Measurements from ENCODE around the gene MAPKAP1. TPM values are rescaled to one million over a fixed set of nuclear protein-coding genes. Genes with fewer than 3 reads are reported as not detected.

MAPKAP1 gene
- total and polyA plus RNA-seq, 8 donors = 32.7 to 212 (median 78.2) TPM

DNA sequence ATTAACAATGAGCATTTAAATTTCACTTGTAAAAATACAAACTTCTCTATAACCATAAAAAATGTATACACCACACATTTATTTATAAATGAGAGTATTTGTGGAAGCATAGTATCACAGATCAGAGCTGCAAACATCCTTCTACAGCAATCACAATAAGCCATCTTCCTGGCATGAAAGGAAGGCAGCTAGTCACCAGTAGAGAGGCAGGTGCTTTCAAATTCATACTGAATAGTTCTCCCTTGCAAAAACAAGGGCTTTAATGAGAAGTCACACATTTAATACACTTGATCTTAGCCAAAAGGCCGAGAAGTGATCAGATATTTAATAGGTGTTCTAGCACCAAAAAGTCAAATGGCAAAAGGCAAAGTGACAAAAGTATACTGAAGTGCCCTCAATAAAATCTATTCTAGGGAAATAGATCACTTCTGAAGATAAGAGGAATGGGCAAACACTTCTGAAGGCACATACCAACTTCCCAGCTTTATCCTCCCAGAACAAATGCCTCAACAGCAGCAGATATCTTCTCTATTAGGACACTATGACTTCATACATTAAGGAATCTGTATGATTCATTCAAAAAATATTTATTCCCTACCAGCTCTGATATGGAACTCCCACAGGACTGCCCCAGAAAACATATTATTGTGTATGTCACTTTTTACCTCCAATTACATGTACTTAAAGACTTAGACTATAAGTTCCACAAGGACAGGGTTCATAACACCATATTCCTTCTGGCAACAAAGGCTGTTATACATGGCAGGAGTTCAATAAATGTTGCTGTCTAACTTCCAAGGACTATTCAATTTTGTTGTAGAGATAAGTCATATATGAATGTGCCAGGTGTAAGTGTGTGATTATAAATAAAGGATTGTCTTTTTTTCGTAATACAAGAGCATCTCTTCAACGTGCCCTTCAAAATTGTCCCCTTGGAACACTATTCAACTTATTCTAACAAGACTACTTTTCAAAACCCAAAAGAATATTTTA is 31.7 kb downstream of the MAPKAP1 start:
- WGBS, 5 donors = 79 to 87% (median 86%) methylated on average over 3 of the region's 3 CpGs
- DNase-seq = peak in 1 of 2 donors; percentile 16
- H3K27me3 ChIP-seq = no peaks in the 10 kb centered on the region
- H3K4me1 ChIP-seq = peaks cover 0 to 13% (median 7%) of the 10 kb centered on the region in 4 donors
- peaks cover 0 to 6% (median 3%) of the 10 kb centered on the region in 4 donors for H3K36me3 ChIP-seq
- H3K4me3 ChIP-seq = no peak overlapping the region
- peak overlapping the region in 1 of 5 donors; percentile 15 for H3K27ac ChIP-seq
- TF ChIP-seq POLR2AphosphoS5 (IDR thresholded peaks at IDR 0.05) (no peak), EP300 (IDR thresholded peaks at IDR 0.05) (no peak), POLR2A (IDR thresholded peaks at IDR 0.05) (no peak)
- TF ChIP-seq, protein P1, sequence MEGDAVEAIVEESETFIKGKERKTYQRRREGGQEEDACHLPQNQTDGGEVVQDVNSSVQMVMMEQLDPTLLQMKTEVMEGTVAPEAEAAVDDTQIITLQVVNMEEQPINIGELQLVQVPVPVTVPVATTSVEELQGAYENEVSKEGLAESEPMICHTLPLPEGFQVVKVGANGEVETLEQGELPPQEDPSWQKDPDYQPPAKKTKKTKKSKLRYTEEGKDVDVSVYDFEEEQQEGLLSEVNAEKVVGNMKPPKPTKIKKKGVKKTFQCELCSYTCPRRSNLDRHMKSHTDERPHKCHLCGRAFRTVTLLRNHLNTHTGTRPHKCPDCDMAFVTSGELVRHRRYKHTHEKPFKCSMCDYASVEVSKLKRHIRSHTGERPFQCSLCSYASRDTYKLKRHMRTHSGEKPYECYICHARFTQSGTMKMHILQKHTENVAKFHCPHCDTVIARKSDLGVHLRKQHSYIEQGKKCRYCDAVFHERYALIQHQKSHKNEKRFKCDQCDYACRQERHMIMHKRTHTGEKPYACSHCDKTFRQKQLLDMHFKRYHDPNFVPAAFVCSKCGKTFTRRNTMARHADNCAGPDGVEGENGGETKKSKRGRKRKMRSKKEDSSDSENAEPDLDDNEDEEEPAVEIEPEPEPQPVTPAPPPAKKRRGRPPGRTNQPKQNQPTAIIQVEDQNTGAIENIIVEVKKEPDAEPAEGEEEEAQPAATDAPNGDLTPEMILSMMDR (IDR thresholded peaks at IDR 0.05) = no peak
- intact Hi-C loops (cut with DNase I; ENCODE audit: low total_unique reads) = no loop called here
- no peaks in the 10 kb centered on the region for H3K9me3 ChIP-seq

DNA sequence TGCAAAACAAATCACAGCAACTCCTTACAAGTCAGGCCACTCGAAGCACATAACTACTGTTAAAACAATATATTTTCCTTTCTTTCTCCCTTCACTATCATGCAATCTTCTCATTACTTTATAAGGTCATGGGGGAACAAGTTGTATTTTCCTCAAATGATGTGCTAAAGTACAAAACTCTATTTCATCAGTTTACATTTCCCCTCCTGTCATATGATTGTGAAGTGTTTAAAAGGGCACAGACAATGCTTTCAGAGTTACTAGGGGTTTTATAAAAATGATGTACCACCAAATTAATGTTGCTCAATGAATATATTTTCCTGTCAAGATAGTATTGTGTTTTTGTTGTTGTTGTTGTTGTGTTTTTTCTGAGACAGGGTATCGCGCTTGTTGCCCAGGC is 34.1 kb downstream of the MAPKAP1 start:
- Histone ChIP-seq H3K27ac (no peak overlapping the region), H3K36me3 (peaks cover 0 to 20% (median 17%) of the 10 kb centered on the region in 4 donors), H3K9me3 (no peaks in the 10 kb centered on the region), H3K27me3 (no peaks in the 10 kb centered on the region), H3K4me1 (peaks cover 0 to 13% (median 7%) of the 10 kb centered on the region in 4 donors), H3K4me3 (no peak overlapping the region)
- no peak for DNase-seq
- 89 to 96% (median 94%) methylated on average over 3 of the region's 3 CpGs for WGBS, 5 donors
- intact Hi-C loops (cut with DNase I; ENCODE audit: low total_unique reads) = no loop called here
- no peak for TF ChIP-seq POLR2AphosphoS5 (IDR thresholded peaks at IDR 0.05)
- TF ChIP-seq POLR2A (IDR thresholded peaks at IDR 0.05) = no peak
- TF ChIP-seq, protein P1 (IDR thresholded peaks at IDR 0.05) = no peak
- TF ChIP-seq EP300 (IDR thresholded peaks at IDR 0.05) = no peak

DNA sequence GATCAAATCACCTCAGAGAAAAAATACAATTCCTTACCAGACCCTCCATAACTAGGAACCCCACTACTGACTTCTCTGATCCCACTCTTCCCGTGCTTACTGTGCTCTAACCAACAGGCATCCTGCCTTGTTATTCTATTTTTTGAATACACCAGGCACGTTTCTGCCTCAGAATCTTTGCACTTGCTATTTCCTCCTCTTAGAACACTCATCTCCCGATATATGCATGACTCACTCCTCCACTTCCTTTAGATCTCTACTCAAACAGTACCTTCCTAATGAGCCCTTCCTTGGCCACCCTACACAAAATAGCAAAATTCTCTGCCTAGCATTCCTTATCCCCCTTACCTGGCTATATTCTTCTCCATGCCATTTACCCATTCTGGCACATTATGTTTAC is 43.9 kb downstream of the MAPKAP1 start:
- no peaks in the 10 kb centered on the region for H3K4me1 ChIP-seq
- intact Hi-C loops (cut with DNase I; ENCODE audit: low total_unique reads) = no loop called here
- H3K4me3 ChIP-seq = no peak overlapping the region
- H3K9me3 ChIP-seq = no peaks in the 10 kb centered on the region
- peaks cover 0 to 19% (median 9%) of the 10 kb centered on the region in 4 donors for H3K36me3 ChIP-seq
- H3K27ac ChIP-seq = no peak overlapping the region
- H3K27me3 ChIP-seq = no peaks in the 10 kb centered on the region
- TF ChIP-seq POLR2AphosphoS5 (IDR thresholded peaks at IDR 0.05) = no peak
- TF ChIP-seq EP300 (IDR thresholded peaks at IDR 0.05) = no peak
- TF ChIP-seq, protein P1 (IDR thresholded peaks at IDR 0.05) = no peak
- TF ChIP-seq POLR2A (IDR thresholded peaks at IDR 0.05) = no peak
- 47 to 57% (median 50%) methylated on average over 3 of the region's 3 CpGs for WGBS, 5 donors
- no peak for DNase-seq

DNA sequence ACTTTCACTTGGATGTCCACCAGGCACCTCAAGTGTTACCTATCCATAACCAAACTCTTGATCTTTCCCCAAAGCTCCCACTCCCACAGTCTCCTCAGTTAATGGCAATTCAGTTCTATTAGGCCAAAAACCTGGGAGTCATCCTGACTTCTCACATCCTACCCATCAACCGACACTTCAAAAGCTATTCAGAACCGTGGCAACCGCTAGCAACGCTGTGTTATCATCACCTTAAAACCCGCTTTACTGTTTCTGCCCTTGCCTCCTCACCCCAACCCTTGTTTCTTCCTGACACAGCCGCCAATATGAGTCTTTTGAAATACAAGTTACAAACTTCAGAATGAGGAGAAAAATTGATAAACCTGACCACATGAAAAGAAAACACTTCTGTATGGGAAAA is 46.5 kb downstream of the MAPKAP1 start:
- Histone ChIP-seq H3K4me1 (peaks cover 0 to 12% (median 0%) of the 10 kb centered on the region in 4 donors), H3K4me3 (no peak overlapping the region), H3K36me3 (peaks cover 0 to 9% (median 4%) of the 10 kb centered on the region in 4 donors), H3K9me3 (no peaks in the 10 kb centered on the region), H3K27me3 (no peaks in the 10 kb centered on the region), H3K27ac (no peak overlapping the region)
- WGBS, 5 donors = 77 to 97% (median 93%) methylated on average over 6 of the region's 6 CpGs
- TF ChIP-seq POLR2AphosphoS5 (IDR thresholded peaks at IDR 0.05) = no peak
- TF ChIP-seq, protein P1 (IDR thresholded peaks at IDR 0.05) = no peak
- no peak for TF ChIP-seq EP300 (IDR thresholded peaks at IDR 0.05)
- TF ChIP-seq POLR2A (IDR thresholded peaks at IDR 0.05) = no peak
- intact Hi-C loops (cut with DNase I; ENCODE audit: low total_unique reads) = no loop called here
- DNase-seq = no peak

Measured in stomach (tissue), 9 donors.